Panc1 (cell line): Measurements from ENCODE around the gene COQ8B. TPM values are rescaled to one million over a fixed set of nuclear protein-coding genes. Genes with fewer than 3 reads are reported as not detected.

ENCODE experiments used
- ATAC-seq: fragments of 200-7000 bp; cut with Tn5 transposase; 2 replicates; pipeline ENCODE4 v1.9.1; 2020; ENCODE audit warnings: mild to moderate bottlenecking, moderate library complexity
- BruUV-seq: library from RNA; stranded (reverse); fragments of 400-500 nt; replicated peaks from 2 replicates; lab custom pipeline; 2021; lab: Mats Ljungman, UMichigan
- CTCF ChIA-PET: fragments of 300-600 bp; sonication (Branson Sonifier 250); formaldehyde crosslinking; loops from one replicate; lab custom pipeline; 2022; ENCODE audit warnings: antibody characterized with exemption; lab: Charles Lee
- POLR2A ChIA-PET: fragments of 300-600 bp; sonication (Branson Sonifier 250); formaldehyde crosslinking; loops from one replicate; lab custom pipeline; 2022; ENCODE audit warnings: antibody characterized with exemption; lab: Charles Lee
- DNase-seq: peaks from one replicate; pipeline ENCODE4 v3.0.0-alpha.2; 2010; ENCODE audit warnings: low read depth, low spot score
- H3K27ac ChIP-seq: 2 replicates; pipeline ENCODE4 v1.5.1; 2011; ENCODE audit warnings: mild to moderate bottlenecking, low read length, inconsistent platforms
- H3K27me3 ChIP-seq: fragments of 200-500 bp; sonication (Bioruptor generic); 2 replicates; pipeline ENCODE4 v1.6.0; 2014; ENCODE audit warnings: low read length, inconsistent platforms; ENCODE audit not compliant: control insufficient read depth, insufficient read depth
- H3K36me3 ChIP-seq: fragments of 200-500 bp; sonication (Bioruptor generic); 2 replicates; pipeline ENCODE4 v1.5.1; 2014; ENCODE audit warnings: inconsistent platforms, mild to moderate bottlenecking, low read length, moderate library complexity; ENCODE audit not compliant: control insufficient read depth, insufficient read depth
- H3K4me1 ChIP-seq: 2 replicates; pipeline ENCODE4 v1.5.1; 2011; ENCODE audit warnings: inconsistent platforms, mild to moderate bottlenecking, low read length, moderate library complexity; ENCODE audit not compliant: control insufficient read depth, insufficient read depth
- H3K4me3 ChIP-seq, 2 experiments: 2 replicates each; pipeline ENCODE4 v1.5.1; 2011 to 2012; ENCODE audit warnings: low read depth in 2 of 2, low read length in 2 of 2, mild to moderate bottlenecking in 2 of 2, inconsistent platforms in 1 of 2, moderate library complexity in 1 of 2
- H3K9me3 ChIP-seq: fragments of 200-500 bp; sonication (Bioruptor generic); 2 replicates; pipeline ENCODE4 v1.5.1; 2014; ENCODE audit warnings: low read depth, mild to moderate bottlenecking, inconsistent platforms, low read length, moderate library complexity; ENCODE audit not compliant: control insufficient read depth, insufficient read depth
- POLR2AphosphoS5 ChIP-seq: IDR thresholded peaks from 2 replicates; pipeline ENCODE4 v1.6.1; 2012; ENCODE audit warnings: mild to moderate bottlenecking, low read depth, low read length, moderate library complexity
- SIN3A ChIP-seq: IDR thresholded peaks from 2 replicates; pipeline ENCODE4 v1.6.1; 2012; ENCODE audit warnings: low read depth, mild to moderate bottlenecking, low read length, moderate library complexity, borderline replicate concordance; ENCODE audit not compliant: insufficient read depth
- TCF7L2 ChIP-seq: IDR thresholded peaks from 2 replicates; pipeline ENCODE4 v1.6.1; 2011; ENCODE audit warnings: mild to moderate bottlenecking, low read depth, low read length, inconsistent platforms
- in situ Hi-C: cut with HindIII; loops from 2 replicates; pipeline ENCODE4 v1.10.0; 2016; ENCODE audit warnings: low sequenced_read_pairs, low pct_unique_long_range_greater_than_20kb
- intact Hi-C: fragments of 100-400 bp; cut with micrococcal nuclease; formaldehyde crosslinking; loops from one replicate; pipeline ENCODE4 v1.10.0; 2022; ENCODE audit not compliant: unreplicated experiment
- total RNA-seq: library from RNA; stranded (reverse); gene quantifications from one replicate; pipeline ENCODE4 v1.2.1, GENCODE V29; 2021; ENCODE audit not compliant: unreplicated experiment
- TF ChIP-seq, protein P1 (sequence below): fragments of 450-650 bp; IDR thresholded peaks from 2 replicates; pipeline ENCODE4 v1.5.1; 2017; ENCODE audit warnings: mild to moderate bottlenecking
- TF ChIP-seq, protein P2 (sequence below), 2 experiments: IDR thresholded peaks; 2 replicates each; pipeline ENCODE4 v1.6.1; 2011 to 2012; ENCODE audit warnings: low read depth in 2 of 2, control low read depth in 1 of 2, low read length in 1 of 2, mild to moderate bottlenecking in 1 of 2, moderate library complexity in 1 of 2; ENCODE audit not compliant: insufficient read depth in 1 of 2

Gene COQ8B
- total RNA-seq, 1 experiment from 2014 or later: 15.6 TPM

DNA sequence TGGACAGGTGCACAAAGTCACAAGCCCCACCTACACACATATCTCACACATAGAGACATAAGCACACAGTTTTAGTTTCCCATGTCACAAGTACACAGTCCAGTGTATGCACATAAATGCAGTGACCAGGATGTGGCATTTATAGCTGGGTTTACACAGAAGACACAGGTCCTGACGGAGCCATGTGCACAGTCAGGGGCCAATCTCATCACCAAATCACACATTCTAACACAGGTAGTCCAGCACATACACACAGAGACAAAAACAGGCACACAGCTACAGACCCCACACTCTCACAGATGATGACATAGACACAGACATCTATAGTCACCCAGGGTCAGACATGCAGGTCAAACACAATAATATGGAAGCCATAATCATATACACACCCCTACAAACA is 28.4 kb downstream of the COQ8B start:
- Histone ChIP-seq H3K9me3 (no peaks in the 10 kb centered on the region), H3K27ac (no peak overlapping the region), H3K4me3 (peak overlapping the region in 1 of 2 experiments; percentile 58; a peak in 1 of 4 replicates), H3K4me1 (peaks cover 9% of the 10 kb centered on the region), H3K27me3 (no peaks in the 10 kb centered on the region), H3K36me3 (no peaks in the 10 kb centered on the region)
- DNase-seq: no peak
- intact Hi-C loops (no loop called here), in situ Hi-C loops (no loop called here)
- BruUV-seq: TSS peak; percentile 71
- ChIA-PET CTCF (no interaction called here), POLR2A (no interaction called here)
- TF ChIP-seq SIN3A: no peak
- no peak for TF ChIP-seq TCF7L2
- TF ChIP-seq POLR2AphosphoS5: no peak
- no peak for ATAC-seq

DNA sequence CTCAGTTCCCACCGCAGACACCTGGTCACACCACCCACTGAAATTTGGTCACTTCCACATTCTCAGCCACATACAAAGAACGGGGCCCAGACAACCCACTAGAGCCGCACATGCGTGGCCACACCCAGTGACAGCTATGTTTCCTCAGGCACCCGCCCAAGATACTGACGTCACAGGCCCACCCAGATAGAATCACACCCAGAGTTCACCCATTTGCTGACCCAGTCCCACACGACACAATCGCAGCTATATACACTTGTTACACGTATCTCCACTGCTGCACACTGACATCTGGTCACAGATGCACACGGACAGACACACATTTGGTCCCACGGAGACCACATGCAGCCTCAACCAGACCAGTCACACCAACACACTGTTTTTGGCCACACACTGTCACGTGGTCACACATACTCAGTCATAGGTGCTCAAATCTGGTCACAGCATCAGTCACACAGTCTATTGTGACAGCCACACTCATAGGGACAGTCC is 29.1 kb downstream of the COQ8B start:
- POLR2A ChIA-PET: no interaction called here
- no peaks in the 10 kb centered on the region for H3K36me3 ChIP-seq
- no peak for ATAC-seq
- peaks cover 9% of the 10 kb centered on the region for H3K4me1 ChIP-seq
- H3K27ac ChIP-seq: no peak overlapping the region
- intact Hi-C loops: no loop called here
- no peak overlapping the region for H3K4me3 ChIP-seq
- no peaks in the 10 kb centered on the region for H3K9me3 ChIP-seq
- TF ChIP-seq, protein P1, sequence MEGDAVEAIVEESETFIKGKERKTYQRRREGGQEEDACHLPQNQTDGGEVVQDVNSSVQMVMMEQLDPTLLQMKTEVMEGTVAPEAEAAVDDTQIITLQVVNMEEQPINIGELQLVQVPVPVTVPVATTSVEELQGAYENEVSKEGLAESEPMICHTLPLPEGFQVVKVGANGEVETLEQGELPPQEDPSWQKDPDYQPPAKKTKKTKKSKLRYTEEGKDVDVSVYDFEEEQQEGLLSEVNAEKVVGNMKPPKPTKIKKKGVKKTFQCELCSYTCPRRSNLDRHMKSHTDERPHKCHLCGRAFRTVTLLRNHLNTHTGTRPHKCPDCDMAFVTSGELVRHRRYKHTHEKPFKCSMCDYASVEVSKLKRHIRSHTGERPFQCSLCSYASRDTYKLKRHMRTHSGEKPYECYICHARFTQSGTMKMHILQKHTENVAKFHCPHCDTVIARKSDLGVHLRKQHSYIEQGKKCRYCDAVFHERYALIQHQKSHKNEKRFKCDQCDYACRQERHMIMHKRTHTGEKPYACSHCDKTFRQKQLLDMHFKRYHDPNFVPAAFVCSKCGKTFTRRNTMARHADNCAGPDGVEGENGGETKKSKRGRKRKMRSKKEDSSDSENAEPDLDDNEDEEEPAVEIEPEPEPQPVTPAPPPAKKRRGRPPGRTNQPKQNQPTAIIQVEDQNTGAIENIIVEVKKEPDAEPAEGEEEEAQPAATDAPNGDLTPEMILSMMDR: no peak
- TF ChIP-seq SIN3A: no peak
- no peak for TF ChIP-seq TCF7L2
- TF ChIP-seq, protein P2, sequence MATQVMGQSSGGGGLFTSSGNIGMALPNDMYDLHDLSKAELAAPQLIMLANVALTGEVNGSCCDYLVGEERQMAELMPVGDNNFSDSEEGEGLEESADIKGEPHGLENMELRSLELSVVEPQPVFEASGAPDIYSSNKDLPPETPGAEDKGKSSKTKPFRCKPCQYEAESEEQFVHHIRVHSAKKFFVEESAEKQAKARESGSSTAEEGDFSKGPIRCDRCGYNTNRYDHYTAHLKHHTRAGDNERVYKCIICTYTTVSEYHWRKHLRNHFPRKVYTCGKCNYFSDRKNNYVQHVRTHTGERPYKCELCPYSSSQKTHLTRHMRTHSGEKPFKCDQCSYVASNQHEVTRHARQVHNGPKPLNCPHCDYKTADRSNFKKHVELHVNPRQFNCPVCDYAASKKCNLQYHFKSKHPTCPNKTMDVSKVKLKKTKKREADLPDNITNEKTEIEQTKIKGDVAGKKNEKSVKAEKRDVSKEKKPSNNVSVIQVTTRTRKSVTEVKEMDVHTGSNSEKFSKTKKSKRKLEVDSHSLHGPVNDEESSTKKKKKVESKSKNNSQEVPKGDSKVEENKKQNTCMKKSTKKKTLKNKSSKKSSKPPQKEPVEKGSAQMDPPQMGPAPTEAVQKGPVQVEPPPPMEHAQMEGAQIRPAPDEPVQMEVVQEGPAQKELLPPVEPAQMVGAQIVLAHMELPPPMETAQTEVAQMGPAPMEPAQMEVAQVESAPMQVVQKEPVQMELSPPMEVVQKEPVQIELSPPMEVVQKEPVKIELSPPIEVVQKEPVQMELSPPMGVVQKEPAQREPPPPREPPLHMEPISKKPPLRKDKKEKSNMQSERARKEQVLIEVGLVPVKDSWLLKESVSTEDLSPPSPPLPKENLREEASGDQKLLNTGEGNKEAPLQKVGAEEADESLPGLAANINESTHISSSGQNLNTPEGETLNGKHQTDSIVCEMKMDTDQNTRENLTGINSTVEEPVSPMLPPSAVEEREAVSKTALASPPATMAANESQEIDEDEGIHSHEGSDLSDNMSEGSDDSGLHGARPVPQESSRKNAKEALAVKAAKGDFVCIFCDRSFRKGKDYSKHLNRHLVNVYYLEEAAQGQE (IDR thresholded peaks at IDR 0.05; ENCODE audit: insufficient read depth in 1 of 2, low read depth in 2 of 2, low read length in 1 of 2): no peak
- TF ChIP-seq POLR2AphosphoS5: no peak
- CTCF ChIA-PET: no interaction called here
- H3K27me3 ChIP-seq: no peaks in the 10 kb centered on the region
- BruUV-seq: no TSS peak
- in situ Hi-C loops: no loop called here
- no peak for DNase-seq

DNA sequence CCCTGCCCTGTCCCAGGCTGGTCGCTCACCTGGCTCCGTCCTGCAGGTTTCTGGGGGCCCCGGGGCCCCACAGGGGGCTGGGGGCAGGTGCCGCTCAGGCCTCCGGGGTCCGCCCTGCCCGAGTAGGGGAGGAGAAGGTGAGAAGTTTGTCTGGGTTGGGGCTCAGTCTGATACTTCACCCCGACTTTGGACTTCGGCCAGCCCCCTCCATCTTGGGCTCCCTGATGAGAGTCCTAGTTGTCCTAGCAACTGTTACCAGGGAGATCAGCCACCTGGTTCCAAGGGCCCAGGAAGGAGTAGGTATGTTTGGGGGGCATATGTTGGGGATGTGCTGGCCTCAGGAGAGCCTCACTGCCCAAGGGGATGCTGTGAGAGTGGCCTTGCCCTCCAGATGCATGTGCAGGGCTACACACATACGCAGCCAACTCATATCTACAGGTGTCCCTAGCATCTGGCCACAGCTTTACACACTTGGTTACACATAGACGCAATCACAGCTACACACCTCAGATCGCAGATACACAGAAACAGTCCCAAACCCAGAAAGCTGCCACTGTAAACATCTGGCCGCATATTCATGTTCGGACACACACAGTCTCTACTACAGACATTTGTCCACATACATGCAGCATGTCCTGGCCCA is 29.7 kb downstream of the COQ8B start:
- CTCF ChIA-PET: no interaction called here
- Histone ChIP-seq H3K9me3 (no peaks in the 10 kb centered on the region), H3K27me3 (no peaks in the 10 kb centered on the region), H3K4me3 (no peak overlapping the region), H3K27ac (no peak overlapping the region), H3K4me1 (peaks cover 9% of the 10 kb centered on the region), H3K36me3 (no peaks in the 10 kb centered on the region)
- DNase-seq (no peak), ATAC-seq (no peak)
- in situ Hi-C loops: no loop called here
- no TSS peak for BruUV-seq
- TF ChIP-seq SIN3A (no peak), TCF7L2 (no peak), POLR2AphosphoS5 (no peak)
- TF ChIP-seq, protein P1: no peak
- TF ChIP-seq, protein P2 (IDR thresholded peaks at IDR 0.05; ENCODE audit: insufficient read depth in 1 of 2, low read depth in 2 of 2, low read length in 1 of 2): no peak
- intact Hi-C loops: no loop called here
- POLR2A ChIA-PET: no interaction called here
